HG03354 (cell line): Measurements from ENCODE around the gene CIAO3.
A peak's percentile ranks its signal among the peaks of the same experiment; 100 is the strongest.
"Not testable (repeated sequence)": the region's sequence is repeated elsewhere in the genome, so short reads cannot be mapped to it uniquely, and the experiment has no call there.

Experiments
- ATAC-seq: cut with Tn5 transposase; IDR thresholded peaks from one replicate; pipeline ENCODE4 v1.9.1; 2021; ENCODE audit warnings: mild to moderate bottlenecking; ENCODE audit not compliant: unreplicated experiment, poor library complexity, severe bottlenecking

The CIAO3 gene

DNA sequence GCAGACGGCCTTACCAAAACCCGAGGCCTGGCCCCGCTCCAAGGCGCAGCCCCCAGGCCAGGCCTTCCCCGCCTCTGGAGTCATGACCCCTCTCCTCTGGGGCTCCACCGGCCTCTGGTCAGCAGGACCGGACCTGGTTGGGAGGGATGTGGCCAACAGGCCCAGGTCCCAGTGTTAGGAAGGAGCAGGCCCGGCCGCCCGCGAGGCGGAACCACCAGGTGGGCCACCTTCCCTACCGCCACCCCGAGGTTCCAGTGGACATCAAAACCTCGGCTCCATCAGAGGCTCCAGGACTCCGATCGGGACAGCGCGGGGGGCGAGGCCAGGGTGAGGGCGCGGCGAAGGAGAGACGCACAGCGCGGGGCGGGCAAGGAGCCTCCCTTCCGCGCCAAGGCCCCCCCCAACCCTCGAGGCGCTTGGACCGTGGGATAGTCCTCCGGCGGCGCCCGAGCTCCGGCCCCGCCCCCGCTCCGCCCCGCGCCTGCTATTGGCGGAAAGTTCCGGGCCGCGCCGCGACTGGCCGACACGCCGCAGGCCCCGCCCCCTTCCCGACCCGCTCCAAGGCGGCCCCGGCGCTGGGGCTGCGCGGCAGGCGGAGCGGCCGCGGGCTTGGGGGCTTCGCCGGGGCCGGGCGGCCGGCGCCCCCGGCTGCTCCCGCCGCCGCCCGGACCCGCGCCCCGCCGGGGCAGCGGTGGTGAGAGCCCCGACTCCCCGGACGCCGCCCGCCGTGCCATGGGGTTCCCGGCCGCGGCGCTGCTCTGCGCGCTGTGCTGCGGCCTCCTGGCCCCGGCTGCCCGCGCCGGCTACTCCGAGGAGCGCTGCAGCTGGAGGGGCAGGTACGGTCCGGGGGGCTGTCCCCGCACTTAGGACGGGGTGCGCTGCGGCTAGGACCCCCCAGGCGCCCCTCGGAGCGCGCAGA is 26.0 kb downstream of the CIAO3 start, which contains the start of gene METRN:
METRN (plus strand) TSS at position 561 of the 919 bp plus-strand sequence; CDS start at position 733, 172 bp downstream.
- ATAC-seq, result peak; percentile 80

DNA sequence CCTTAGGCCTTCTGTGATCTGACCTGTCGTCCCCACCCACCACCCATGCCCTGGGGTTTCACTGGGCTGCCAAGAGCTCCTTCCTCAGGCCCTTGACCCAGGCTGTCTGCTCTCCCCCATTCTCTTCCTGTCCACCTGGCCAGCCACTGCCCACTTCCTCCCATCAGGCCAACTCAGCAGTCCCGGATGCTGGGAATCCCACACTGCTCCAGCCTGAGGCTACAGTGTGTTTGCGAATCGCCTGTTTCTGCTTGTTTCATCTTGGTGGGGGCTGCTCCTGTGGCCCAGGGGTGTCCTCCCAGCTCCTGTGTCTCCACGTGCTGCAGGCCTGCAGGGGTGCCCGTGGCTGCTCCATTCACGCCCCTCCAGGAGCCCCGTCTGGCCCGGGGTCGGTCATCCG is 26.7 kb downstream of the CIAO3 start:
- ATAC-seq, result no peak

DNA sequence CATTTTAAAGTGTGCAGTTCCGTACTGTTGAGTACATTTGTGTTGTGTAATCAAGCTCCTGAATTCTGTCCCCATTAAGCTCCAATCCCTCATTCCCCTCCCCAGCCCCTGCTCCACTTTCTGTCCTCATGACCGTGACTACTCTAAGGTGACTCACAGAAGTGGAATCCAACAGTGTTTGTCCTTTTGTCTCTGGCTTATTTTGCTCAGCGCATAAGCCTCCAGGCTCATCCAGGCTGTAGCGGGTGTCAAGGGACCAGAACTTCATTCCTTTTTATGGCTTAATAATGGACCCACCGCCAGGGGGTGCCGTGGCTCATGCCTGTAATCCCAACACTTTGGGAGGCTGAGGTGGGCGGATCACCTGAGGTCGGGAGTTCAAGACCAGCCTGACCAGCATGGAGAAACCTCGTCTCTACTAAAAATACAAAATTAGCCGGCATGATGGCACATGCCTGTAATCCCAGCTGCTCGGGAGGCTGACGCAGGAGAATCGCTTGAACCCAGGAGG is 28.0 kb downstream of the CIAO3 start:
- not testable (repeated sequence) for ATAC-seq

DNA sequence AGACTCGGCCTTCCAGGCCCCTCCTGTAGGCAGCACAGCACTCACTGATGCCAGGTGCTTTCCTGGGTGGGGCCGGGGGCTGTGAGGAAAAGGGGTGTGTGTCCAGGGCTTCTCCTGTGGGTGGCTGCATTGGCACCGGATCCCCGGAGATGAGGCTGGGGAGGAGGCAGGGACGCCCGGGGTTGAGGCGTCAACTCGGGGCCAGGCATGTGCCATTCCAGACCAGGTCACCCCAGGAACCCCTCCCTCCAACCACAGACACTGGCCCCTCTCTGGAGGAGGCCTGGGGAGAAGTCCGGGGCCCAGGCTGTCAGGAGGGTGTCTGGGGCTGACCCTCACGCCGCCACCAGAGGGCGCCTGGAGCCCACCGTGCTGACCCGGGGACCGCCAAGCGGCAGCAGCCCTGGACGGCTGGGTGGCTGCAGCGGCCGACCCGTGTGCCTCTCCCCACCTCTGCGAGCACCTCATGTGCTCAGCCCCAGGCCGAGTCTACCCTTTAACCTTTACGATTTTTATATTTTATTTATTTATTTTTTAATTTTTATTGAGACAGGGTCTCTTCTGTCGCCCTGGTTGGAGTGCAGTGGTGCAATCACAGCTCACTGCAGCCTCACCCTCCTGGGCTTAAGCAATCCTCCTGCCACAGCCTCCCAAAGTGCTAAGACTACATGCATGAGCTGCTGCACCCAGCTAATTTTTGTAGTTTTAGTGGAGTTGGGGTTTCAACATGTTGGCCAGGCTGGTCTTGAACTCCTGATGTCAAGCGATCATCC is 29.1 kb downstream of the CIAO3 start:
- no peak for ATAC-seq

DNA sequence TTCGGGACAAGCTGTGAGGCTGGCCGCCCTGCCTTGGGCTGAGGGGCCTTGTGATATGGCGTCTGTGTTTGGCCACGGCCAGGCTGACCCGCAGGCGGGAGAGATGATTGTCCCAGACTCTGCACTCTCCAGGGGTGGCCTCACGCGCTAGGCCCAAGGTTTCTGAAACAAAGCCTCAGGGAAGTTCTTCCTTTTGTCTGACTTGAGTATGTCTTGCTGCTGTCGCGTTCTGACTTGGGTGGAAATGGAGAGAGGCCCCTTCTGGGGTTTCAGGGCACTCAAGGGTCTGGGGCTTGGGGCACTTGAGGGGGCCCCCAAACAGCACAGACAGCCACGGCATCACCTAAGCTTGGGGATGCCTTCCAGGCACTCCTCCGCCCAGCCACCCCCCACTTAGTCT is 29.7 kb downstream of the CIAO3 start:
- ATAC-seq, result no peak

DNA sequence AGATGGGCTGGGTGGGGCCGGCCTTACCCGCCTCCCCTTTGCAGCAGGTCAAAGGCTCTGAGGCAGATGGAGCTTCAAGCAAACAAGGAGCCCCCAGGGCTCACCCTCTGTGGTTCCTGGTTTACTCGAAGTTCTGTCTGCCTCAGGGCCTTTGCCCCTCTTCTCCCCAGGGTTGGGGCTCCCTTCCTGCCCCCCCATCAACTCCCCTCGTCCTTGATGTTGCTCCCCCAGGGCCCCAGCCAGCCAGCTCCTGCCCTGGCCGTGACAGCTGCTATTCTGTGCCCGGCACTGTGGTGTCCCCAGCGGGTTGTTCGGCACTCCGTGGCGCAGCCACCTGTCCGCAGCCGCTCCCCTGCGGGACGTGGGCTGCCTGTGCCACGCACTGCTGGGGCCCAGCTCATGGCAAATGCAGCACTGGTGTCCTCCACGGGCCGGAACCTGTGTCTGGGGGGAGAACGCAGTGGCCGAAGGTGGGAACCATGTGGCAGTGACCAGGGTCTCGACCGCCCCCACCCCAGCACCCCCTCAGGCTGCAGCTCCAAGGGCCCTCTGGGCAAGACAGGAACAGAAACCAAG is 30.2 kb downstream of the CIAO3 start:
- no peak for ATAC-seq

DNA sequence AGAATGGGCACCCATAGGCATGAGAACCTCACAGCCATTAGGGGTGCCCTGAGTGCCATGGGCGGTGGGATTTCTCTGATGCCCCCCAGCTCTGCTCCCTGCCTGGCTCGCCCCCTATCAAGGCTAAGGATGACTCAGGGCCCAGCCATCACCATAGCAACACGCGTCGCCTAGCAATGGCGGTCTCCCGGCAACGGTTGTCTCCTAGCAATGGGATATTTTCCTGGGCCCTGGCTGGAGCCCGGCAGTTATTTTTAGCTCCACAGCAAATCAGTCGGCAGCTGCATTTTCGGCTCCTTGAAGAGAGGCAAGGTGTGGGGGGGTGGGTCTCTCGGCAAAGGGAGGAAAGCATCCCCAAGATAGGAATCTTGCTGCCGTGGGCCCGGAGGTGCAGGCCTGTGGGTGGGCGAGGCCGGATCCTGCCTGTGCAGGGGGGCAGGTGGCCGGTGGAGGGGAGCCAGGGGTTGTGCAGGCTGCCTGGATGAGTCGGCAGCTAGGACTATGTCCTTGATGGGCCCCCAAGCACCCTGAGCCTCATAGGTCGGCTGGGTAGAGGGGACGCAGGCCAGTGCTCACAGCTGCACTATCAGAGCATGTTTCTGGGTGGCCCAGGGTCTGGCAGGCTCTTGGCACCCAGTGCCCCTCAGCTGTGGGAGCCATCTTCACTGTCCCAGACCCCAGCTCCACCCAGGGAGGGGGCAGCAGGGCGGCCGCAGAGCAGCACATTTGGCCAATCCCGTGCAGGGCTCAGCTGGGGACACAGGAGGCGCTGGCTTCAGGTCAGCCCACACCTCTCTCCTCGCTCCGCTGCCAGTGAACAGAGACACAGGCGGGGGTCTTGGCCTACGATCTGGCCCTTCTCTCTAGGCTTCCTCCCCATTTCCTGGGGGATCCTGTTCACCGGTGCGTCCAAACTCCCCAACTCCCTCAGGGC is 31.0 kb downstream of the CIAO3 start:
- ATAC-seq, result no peak

DNA sequence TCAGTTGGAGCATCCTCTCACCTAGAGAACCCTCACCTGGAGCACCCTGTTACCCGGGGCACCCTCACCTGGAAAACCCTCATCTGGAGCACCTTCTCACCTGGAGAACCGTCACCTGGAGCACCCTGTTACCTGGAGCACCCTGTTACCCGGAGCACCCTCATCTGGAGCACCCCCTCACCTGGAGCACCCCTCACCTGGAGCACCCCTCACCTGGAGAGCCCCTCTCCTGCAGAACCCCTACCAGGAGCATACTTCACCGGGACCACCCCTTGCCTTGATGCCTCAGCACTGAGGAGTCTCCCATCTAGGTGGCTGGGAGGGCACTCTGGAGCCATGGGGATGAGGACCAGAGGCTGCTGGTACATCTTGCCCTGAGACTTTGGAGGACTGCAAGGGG is 31.8 kb downstream of the CIAO3 start:
- ATAC-seq, result no peak

DNA sequence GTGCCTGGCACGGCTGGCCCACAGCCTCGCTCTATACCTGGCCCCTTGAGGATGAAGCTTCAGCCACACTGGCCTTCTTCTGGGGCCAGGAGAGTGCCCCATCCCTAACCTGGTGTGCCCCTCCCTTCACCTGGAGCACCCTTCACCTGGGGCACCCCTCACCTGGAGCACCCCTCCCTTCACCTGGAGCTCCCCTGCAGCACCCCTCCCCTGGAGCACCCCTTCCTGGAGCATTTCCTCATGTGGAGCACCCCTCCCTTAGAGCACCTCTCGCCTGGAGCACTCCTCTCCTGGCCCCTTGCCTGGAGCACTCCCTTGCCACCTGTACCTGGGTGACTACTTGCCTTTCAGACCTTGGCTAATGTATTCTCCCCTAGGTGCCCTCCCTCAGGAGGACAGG is 32.8 kb downstream of the CIAO3 start:
- no peak for ATAC-seq

DNA sequence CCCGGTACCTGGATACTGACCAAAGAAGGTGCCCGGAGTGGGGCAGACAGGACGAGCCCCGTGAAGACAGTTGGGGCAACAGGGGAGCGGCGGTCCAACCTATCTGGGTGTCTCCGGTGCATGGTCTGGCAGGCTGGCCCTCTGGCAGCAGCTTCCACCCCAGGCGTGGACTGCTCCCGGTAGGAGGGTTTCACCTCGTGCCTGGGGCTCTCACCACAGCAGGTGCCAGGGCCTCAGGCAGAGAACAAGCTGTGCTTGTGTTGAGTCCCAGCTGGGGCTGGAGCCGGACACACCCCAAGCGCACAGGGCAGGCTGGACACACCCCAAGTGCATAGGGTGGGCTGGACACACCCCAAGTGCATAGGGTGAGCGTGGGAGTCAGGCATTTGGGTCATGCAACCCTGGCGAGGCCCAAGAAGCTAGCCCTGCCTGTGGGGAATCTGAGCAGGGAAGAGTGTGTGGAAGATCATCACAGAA is 33.7 kb downstream of the CIAO3 start:
- ATAC-seq, result no peak

DNA sequence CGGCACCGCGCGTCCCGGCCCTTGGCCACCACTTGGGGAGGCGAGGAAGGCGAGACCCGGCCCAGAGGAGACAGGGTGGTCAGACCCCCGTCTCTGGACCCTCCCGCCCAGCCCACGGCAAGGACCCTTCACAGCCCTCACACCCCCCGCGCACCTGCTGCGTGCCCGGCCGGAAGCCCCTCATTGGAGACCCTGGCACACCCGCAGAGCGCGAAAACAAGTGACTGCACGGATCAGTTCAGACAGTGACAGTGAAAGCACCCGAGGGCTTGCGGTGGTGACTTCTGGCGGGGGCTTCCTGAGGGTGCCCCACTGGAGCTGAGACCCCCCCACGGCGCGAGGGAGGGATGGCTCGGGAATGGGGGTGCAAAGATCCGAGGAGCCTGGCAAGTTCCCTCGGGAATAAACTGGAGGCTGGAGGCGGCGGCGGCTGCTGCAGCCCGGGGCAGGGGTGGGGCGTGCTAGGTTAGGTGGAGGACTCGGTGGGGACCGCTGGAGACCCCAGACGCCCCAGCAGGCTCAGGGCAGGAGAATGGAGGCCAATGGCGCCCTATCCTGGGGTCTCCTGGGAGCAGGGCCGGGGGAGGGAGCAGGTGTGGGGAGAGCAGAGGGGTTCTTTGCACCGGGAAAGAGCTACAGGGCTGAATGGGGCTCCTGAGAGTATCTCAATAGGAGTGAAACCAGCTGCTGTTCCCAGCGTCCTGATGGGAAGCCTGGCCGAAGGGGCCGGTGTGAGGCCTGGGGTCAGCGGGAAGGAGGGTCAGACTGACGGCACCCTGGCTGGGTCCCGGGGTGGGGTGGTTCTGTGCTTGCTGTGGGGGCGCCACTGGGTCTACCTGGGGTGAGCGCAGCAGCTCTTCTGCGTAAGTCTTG is 34.4 kb downstream of the CIAO3 start:
- no peak for ATAC-seq

DNA sequence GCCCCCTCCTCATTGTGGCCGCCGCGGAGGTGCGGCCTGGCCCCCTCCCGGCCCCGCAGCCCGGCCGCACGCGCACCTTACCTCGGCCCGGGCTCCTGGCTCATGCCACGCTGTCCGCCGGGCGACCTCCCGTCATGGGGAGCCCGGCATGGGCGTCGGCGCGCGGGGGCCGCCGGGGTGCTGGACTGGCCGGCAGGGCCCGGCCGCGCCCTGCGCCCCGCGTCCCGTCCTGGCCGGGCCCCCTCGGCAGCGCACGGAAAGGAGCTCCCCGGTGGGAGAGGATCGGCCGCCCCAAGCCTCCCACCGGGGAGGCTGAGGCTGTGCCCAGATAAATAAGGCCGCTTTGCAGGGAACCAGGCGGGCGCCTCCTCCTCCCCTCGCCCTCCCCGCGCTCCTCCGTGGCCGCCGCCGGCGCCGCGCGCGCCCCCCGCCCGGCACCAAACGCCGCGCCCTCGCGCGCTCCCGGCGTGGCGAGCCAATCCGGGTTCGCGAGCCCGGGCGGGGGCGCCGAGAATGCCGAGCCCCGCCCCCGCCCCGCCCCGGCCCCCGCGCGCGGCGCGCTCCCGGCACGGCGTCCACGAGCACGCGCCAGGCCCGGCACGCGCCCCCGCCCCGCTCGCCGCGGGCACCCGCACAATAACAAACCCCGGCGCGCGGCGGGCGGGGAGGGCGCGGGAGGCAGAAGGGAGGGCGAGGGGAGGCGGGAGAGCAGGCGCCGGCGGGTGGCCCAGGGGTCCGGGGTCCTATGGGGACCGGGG is 35.2 kb downstream of the CIAO3 start, which contains the start of gene FBXL16:
FBXL16 (minus strand) TSS at position 371 of the 758 bp plus-strand sequence. CDS start 8,396 bp downstream, outside the sequence.
- ATAC-seq, result no peak

DNA sequence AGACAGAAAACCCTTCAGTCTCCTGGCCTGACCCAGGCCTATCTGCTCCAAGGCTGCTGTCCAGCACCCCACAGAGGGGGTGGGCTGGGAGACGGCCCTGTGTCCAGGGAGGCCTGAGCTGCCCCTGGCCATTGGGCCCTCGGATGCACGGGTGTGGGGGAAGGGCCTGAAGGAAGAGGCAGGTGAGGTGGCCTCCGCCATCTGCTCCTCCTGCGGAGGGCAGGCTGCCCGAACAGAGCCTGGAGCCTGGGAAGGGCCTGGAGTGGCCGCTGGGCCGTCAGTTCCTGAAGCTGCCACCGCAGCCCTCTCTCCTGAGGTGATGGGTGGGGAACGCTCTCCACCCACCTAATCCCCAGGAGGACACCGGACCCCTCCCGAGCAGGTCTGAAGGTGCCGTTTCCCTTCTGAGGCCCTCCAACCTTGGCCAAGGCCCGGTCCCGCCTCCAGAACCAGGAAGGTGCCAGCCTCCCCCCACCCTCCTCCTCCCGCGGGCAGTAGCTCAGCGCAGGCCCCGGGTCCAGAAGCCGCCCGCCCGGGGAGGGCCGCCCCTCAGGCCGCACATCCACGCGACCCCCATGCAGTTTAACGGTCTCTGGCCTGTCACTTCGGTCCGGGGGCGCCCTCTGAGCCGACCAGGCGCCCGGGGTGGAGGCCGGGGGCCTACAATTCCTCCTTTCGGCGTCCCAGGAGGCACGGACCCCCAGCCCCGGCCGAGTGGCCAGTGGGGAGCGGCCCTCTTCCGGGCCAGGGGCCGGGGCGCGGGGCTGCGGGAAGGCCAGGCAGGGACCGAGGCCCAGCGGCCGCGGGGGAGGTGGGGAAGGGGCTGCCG is 36.0 kb downstream of the CIAO3 start:
- no peak for ATAC-seq

DNA sequence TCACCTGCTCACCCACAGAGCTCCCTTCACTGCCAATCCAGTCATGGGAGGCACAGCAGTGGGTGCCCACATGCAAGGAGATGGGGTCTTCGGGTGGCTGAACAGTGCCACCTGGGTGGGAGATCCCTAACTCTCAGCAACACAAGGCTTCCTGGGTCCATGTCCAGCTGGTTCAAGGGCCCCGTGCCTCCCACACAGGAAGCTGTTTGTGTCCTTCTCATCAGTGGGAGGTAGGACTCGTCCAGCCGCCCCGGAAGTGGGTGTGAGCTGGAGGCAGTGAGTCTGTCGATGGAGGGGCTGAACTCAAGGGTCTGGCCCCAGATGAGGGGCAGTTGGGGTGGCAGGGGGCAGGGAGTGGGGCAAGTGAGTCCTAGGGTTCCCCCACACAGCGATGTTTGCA is 36.8 kb downstream of the CIAO3 start:
- no peak for ATAC-seq

DNA sequence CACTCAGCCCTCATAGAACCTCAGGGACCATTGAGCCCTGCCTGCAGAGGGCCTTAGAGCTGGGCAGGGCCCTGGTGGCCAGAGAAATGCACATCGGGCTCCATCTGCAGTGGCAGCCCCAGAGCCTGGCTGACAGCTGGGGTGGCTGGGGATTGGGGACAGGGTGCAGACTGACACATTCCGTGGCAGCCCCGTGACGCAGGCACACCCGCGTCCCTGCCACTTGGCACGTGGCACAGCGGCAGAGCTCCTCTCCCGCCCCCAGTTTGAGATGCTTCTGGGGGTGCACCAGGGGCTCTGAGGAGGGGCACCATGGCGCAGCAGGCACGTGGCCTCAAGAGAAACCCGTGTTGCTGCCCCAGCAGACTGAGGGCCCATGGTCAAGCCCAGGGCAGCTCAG is 37.4 kb downstream of the CIAO3 start:
- ATAC-seq, result no peak

DNA sequence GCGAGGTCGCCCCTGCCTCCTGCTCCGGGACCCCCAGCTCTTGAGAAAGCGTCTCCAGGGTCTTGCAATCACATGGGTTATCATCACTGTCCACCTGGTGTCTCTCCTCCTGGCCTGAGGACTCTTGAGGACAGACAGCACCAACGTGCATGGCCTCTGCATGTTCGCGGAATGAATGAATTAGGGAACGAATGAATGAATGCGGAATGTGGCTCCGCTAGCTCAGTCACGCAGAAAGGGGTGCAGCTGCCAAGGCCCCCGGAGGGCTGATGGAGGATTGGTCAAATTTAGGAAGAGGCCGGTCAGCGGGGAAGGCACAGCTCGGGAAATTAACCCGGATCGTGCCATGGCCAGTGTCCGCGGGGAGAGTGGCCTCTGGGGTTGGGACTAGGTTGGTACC is 38.5 kb downstream of the CIAO3 start:
- no peak for ATAC-seq
